Measurements from ENCODE around the gene MPG. TPM values are rescaled to one million over a fixed set of nuclear protein-coding genes. Genes with fewer than 3 reads are reported as not detected.

Gene MPG
- total RNA-seq, 1 donor from 2014 or later = 21.2 TPM

- Histone ChIP-seq H3K4me3 (no peak overlapping the region), H3K79me2 (ENCODE audit: low read depth) (no peaks in the 10 kb centered on the region), H3K27ac (no peak overlapping the region), H3F3A (ENCODE audit: low read depth) (peaks cover 2% of the 10 kb centered on the region), H3K9ac (no peak overlapping the region), H3K36me3 (no peaks in the 10 kb centered on the region), H3K27me3 (no peaks in the 10 kb centered on the region), H2AFZ (replicated peaks) (no peak overlapping the region), H3K4me2 (no peak overlapping the region), H4K20me1 (ENCODE audit: low read depth) (no peaks in the 10 kb centered on the region), H3K4me1 (no peaks in the 10 kb centered on the region), H3K9me3 (ENCODE audit: low read depth) (no peaks in the 10 kb centered on the region)
- no peak overlapping the region for H3K27ac Mint-ChIP-seq
- peak overlapping the region; percentile 52 for H3K4me3 Mint-ChIP-seq
- no peaks in the 10 kb centered on the region for H3K4me1 Mint-ChIP-seq
- peaks cover 4% of the 10 kb centered on the region for H3K27me3 Mint-ChIP-seq (ENCODE audit: insufficient read depth, low read depth)
- no peak for DNase-seq (ENCODE audit: low spot score)
- peaks cover 3% of the 10 kb centered on the region for H3K9me3 Mint-ChIP-seq
- H3K36me3 Mint-ChIP-seq = peaks cover 31% of the 10 kb centered on the region
- TF ChIP-seq EZH2 (IDR thresholded peaks at IDR 0.05) (no peak), EZH2phosphoT487 (IDR thresholded peaks at IDR 0.05) (no peak), CTCF (IDR thresholded peaks at IDR 0.05) (no peak)
Observed at GRCh38 chr16:38941-39892, 38.8 kb upstream of the MPG start.

- no peaks in the 10 kb centered on the region for H4K20me1 ChIP-seq (ENCODE audit: low read depth)
- no peaks in the 10 kb centered on the region for H3K36me3 ChIP-seq
- H3K9me3 Mint-ChIP-seq = peaks cover 3% of the 10 kb centered on the region
- no peaks in the 10 kb centered on the region for H3K4me1 Mint-ChIP-seq
- H3K27me3 ChIP-seq = no peaks in the 10 kb centered on the region
- H3K9me3 ChIP-seq (ENCODE audit: low read depth) = no peaks in the 10 kb centered on the region
- no peaks in the 10 kb centered on the region for H3K4me1 ChIP-seq
- no peaks in the 10 kb centered on the region for H3K79me2 ChIP-seq (ENCODE audit: low read depth)
- no peak overlapping the region for H3K27ac Mint-ChIP-seq
- H3K27me3 Mint-ChIP-seq (ENCODE audit: insufficient read depth, low read depth) = peaks cover 4% of the 10 kb centered on the region
- no peak for DNase-seq (ENCODE audit: low spot score)
- H3F3A ChIP-seq (ENCODE audit: low read depth) = peaks cover 5% of the 10 kb centered on the region
- no peak overlapping the region for H2AFZ ChIP-seq (replicated peaks)
- no peak for TF ChIP-seq EZH2 (IDR thresholded peaks at IDR 0.05)
- no peak for TF ChIP-seq CTCF (IDR thresholded peaks at IDR 0.05)
- TF ChIP-seq EZH2phosphoT487 (IDR thresholded peaks at IDR 0.05) = no peak
- no peak overlapping the region for H3K9ac ChIP-seq
- H3K4me3 Mint-ChIP-seq = no peak overlapping the region
- no peak overlapping the region for H3K27ac ChIP-seq
- no peak overlapping the region for H3K4me3 ChIP-seq
- peaks cover 40% of the 10 kb centered on the region for H3K36me3 Mint-ChIP-seq
- H3K4me2 ChIP-seq = no peak overlapping the region
Observed at GRCh38 chr16:41439-42068, 36.5 kb upstream of the MPG start.

GRCh38 chr16:42069-42457, 36.0 kb upstream of the MPG start:
- no peak overlapping the region for H3K4me2 ChIP-seq
- Mint-ChIP-seq H3K4me3 (no peak overlapping the region), H3K9me3 (peaks cover 3% of the 10 kb centered on the region), H3K27ac (no peak overlapping the region), H3K27me3 (ENCODE audit: insufficient read depth, low read depth) (peaks cover 3% of the 10 kb centered on the region), H3K36me3 (peaks cover 41% of the 10 kb centered on the region), H3K4me1 (no peaks in the 10 kb centered on the region)
- H3F3A ChIP-seq (ENCODE audit: low read depth) = peaks cover 5% of the 10 kb centered on the region
- no peaks in the 10 kb centered on the region for H3K9me3 ChIP-seq (ENCODE audit: low read depth)
- no peaks in the 10 kb centered on the region for H3K79me2 ChIP-seq (ENCODE audit: low read depth)
- no peak overlapping the region for H3K9ac ChIP-seq
- TF ChIP-seq CTCF (IDR thresholded peaks at IDR 0.05) (no peak), EZH2phosphoT487 (IDR thresholded peaks at IDR 0.05) (no peak), EZH2 (IDR thresholded peaks at IDR 0.05) (no peak)
- no peaks in the 10 kb centered on the region for H4K20me1 ChIP-seq (ENCODE audit: low read depth)
- no peaks in the 10 kb centered on the region for H3K4me1 ChIP-seq
- no peak overlapping the region for H2AFZ ChIP-seq (replicated peaks)
- no peak overlapping the region for H3K4me3 ChIP-seq
- H3K36me3 ChIP-seq = no peaks in the 10 kb centered on the region
- no peak for DNase-seq (ENCODE audit: low spot score)
- H3K27me3 ChIP-seq = no peaks in the 10 kb centered on the region
- H3K27ac ChIP-seq = no peak overlapping the region
